HL-60/S4 (cell line): Measurements from ENCODE around the gene KRT85.
"Not testable (repeated sequence)": the region's sequence is repeated elsewhere in the genome, so short reads cannot be mapped to it uniquely, and the experiment has no call there.

Experiments used
- in situ Hi-C: fragments of 300-500 bp; cut with MboI; formaldehyde crosslinking; loops from 2 replicates; pipeline ENCODE4 v1.14.3; 2022; ENCODE audit warnings: low sequenced_read_pairs

KRT85 gene

GRCh38 chr12:52366738-52367485 is at the start of gene KRT85:
Gene KRT85 (minus strand): TSS chr12:52367481. CDS start chr12:52367405, 76 bp downstream.
- in situ Hi-C loops = no loop called here

DNA sequence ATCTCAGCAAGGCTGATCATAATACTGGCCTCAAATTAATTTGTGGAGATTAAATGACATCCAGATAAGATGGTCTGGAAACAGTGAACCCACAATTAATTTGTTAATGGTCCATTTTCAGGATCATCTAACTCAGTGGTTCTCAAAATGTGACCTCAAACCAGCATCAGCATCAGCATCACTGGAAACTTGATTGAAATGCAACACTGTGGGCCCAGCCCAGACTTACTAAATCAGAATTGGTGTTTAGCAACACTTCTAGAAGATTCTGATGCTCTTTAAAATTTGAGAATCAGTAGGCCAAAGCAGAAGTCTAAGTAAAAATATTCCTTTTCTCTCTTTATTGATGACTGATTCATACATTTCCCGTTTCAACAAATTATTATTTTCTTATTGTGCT is 49.5 kb upstream of the KRT85 start:
- in situ Hi-C loops = no loop called here

DNA sequence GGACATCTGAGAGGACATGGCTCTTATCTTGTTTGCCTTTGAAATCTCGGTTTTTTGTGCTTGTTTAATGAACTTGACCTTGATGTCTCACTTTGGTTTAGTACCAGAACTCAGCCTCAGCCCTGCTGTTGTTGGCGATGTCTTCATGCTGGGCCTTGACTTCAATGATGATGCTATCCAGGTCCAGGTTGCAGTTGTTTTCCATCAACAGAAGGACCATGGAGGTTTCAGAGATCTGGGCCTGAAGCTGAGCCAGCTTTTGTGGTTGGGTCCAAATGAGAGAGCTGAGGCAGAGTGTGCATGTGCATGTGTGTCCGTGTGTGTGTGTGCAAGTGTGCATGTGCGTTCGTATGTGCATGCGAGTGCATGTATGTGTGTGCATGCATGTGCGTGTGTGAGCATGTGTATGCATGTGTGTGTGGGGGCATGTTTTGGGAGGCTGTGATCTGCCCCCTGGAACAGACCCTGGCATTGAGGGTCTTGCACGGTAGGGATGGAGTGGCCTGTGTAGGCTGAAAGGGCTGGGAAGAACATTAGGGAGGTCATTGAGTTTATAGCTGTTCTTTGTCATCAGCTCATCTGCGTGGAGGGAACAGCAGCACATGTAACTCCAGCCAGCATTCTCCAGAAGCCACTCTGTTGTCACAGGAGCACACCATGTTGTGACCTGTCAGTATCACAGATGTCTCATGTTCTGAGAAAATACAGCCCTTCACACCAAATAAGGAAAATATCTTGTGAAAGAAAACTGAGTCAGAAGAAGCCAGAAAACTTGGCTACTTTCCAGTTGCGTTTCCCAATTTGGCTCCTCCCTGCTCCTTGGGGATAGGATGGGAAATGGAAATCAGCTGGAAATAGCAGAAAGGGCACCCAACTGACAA is 48.8 kb upstream of the KRT85 start:
- in situ Hi-C loops = no loop called here

- in situ Hi-C loops = no loop called here
These were observed 47.7 kb upstream of the KRT85 start for GRCh38 chr12:52414936-52415335.

GRCh38 chr12:52413782-52414345 is 46.6 kb upstream of the KRT85 start:
- in situ Hi-C loops = no loop called here

GRCh38 chr12:52413202-52413601 is 45.9 kb upstream of the KRT85 start:
- in situ Hi-C loops = no loop called here

GRCh38 chr12:52411815-52412214 is 44.5 kb upstream of the KRT85 start:
- in situ Hi-C loops = no loop called here

GRCh38 chr12:52410589-52411248 is 43.4 kb upstream of the KRT85 start:
- in situ Hi-C loops = not testable (repeated sequence)

DNA sequence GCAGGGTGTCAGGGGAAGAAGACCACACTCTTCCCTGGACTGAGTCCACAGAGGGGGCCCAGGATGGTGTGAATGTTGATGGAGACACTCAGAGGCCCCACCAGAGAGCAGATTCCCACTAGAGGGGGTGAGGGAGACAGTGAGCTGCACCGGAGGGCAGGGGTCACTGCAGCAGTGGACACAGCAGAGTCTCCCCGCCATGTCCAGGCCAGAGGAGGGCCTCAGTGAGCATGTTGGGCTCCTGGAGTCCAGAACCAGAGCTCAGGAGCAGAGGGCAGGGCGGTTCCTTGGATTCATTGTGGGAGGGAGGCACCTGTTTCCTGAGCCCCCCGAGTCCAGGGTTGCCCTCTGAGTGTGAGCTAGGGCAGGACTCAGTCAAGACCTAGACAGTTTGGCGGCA is 40.6 kb upstream of the KRT85 start:
- in situ Hi-C loops = no loop called here

- in situ Hi-C loops = no loop called here
These were observed 38.7 kb upstream of the KRT85 start, which contains the start of gene KRT82 for GRCh38 chr12:52405922-52406385. Gene KRT82 (minus strand): TSS chr12:52406335. CDS start chr12:52406277, 58 bp downstream.

DNA sequence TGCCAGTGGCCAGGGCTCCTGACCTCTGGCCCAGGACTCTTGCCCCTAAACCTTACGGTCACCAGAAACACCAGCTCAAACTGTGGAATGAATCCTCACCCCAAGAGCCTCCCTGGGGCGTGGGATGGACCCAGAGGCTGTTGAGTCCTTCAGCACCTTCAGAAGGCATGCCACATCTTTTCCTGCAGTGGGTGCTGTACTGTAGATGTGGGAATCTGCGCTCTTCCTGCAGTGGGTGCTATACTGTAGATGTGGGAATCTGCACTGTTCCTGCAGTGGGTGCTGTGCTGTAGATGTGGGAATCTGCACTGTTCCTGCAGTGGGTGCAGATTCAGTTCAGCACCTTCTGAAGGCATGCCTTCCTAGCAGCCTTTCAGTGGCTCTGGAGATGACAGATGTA is 37.7 kb upstream of the KRT85 start:
- in situ Hi-C loops = no loop called here

DNA sequence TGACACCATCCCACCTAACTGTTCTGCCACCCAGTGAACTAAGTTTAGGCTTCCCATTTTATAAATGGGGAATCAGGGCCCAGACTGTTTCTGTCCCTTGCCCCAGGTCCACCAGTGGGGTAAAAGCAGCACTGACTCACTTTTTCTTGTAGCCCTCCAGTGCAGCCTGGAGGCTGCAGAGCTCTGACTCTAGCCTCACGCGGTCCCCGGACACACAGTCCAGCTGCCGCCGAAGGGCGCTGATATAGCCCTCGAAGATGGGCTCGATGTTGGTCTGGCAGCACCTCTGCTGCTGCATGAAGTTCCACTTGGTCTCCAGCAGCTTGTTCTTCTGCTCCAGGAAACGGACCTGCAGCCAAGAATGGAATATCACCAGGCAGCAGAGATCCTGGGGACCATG is 36.3 kb upstream of the KRT85 start:
- in situ Hi-C loops = no loop called here

DNA sequence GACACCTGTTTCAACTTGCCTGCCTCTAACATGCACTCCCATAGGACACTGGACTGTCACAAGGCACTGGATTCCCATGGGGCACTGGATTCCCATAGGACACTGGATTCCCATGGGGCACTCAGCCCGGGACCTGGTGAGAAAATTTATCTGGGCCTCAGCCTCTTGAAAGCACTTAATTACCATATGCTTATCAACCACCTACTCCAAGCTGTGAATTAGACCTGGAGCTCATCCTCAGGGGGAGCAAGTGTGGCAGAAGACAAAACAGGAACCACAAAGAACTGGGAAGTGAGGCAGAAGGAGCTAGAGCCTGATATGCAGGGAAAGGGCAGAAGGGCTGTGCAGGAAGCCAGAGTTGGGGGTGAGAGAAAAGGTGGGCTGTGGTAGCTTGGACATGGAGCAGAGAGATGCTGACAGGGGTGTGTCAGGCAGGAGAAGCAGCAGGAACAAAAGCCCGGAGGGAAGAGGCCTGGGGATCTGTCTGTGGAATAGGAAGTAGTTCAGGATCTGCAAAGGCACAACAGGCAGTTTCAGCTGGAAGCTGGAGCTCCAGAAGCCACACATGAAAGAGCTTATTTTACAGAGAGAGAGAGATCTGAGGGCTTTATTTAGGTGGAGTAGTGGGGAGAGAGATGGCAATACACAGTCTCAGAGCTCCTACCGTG is 35.7 kb upstream of the KRT85 start:
- in situ Hi-C loops = no loop called here

DNA sequence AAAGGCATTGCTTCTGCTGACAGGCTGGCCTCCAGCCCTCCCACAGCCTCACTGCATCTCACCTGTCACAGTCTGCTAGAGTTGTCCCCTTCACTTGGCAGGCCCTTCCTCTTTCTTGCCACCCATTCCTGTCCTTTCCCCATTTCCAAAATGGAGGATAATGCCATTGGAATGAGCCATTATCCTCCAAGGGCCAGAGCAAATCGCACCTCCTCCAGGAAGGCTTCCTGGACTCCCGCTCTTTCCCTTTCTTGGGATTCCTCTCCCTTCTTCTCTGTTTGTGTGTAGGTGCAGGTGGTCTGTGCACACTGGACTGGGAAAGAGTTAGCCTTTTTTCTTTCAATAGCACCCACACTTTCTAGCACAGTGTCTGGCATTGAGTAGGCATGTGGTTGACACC is 35.1 kb upstream of the KRT85 start:
- in situ Hi-C loops = no loop called here

- in situ Hi-C loops = no loop called here
These were observed 34.6 kb upstream of the KRT85 start for GRCh38 chr12:52401926-52402325.

GRCh38 chr12:52401526-52401925 is 34.2 kb upstream of the KRT85 start:
- in situ Hi-C loops = no loop called here

- in situ Hi-C loops = no loop called here
These were observed 33.6 kb upstream of the KRT85 start for GRCh38 chr12:52400906-52401305.

GRCh38 chr12:52399756-52400155 is 32.5 kb upstream of the KRT85 start:
- in situ Hi-C loops = loop anchor here (25.0 kb wide), 2 partner anchors 463 to 588 kb away; no protein-coding TSS in a partner anchor

DNA sequence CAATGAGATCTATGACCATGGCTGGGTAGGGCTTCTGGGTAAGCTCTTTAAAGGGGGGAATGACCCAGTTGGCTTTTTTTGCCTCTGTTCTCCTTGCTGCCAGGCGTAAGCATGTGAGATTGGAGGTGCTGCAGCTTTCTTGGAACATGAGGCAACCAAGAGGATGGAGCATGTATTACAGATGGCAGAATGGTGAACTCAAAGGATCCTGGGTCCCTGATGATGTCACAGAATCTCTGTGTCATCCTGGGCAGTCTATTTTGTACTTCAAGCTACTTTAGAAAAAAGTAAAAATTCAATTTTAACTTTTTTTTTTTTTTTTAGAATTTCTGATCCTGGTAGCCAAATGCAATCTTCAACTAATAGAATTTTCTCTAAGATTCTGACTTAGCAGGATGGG is 30.9 kb upstream of the KRT85 start:
- in situ Hi-C loops = loop anchor here (25.0 kb wide), 2 partner anchors 464 to 589 kb away; no protein-coding TSS in a partner anchor

DNA sequence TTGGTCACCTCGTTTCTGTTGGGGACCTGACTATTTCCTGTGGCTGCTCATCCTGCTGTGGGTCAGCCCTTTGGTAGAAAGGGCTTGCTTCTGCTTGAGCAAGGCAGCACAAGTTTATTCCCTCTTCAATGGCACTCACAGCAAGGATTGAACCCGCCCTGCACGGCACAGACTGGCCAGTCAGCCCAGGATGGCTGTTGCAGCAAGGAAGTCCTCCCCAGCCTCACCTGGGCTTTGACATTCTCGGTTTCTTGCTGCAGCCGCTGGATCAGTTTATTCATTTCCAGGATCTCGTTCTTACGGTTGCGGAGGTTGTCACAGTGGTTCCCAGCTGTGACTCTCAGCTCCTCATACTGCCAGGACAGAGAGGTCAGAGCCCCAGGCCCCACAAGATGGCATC is 29.4 kb upstream of the KRT85 start:
- in situ Hi-C loops = loop anchor here (25.0 kb wide), 2 partner anchors 466 to 591 kb away; no protein-coding TSS in a partner anchor
